ENCODE measurements around the gene ZNF331.
"Not testable (repeated sequence)": the region's sequence is repeated elsewhere in the genome, so short reads cannot be mapped to it uniquely, and the experiment has no call there.

DNA sequence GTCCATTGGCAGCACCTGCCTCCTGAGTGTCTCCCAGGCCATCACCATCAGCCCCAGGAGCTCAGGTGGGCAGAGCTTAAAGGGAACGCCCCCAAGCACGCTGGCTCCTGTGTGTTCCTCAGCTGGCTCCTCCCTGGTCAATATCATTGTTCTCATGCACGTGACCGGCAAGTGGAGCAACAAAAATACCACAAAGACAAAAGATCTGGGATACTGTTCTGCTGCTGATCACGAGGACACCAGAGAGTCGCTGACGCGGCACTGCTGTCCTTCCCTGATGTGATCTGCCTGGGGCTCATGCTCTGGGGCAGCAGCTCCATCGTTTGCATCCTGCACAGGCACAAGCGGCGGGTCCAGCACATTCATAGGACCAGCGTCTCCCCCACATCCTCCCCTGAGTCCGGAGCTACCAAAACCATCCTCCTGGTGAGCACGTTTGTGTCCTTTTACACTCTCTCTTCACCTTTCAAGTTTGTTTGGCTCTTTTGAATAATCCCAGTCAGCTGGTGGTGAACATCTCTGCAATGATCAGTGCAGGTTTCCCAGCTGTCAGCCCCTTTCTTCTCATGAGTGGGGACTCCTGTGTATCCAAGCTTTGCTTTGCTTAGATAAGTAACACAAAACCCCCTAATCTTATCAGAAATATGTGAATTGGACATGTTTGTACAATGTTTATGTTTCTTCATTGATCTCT lies 34.1 kb upstream of the ZNF331 start:
- TF ChIP-seq POLR2A (IDR thresholded peaks at IDR 0.05), result not testable (repeated sequence)
- TF ChIP-seq, protein P1, sequence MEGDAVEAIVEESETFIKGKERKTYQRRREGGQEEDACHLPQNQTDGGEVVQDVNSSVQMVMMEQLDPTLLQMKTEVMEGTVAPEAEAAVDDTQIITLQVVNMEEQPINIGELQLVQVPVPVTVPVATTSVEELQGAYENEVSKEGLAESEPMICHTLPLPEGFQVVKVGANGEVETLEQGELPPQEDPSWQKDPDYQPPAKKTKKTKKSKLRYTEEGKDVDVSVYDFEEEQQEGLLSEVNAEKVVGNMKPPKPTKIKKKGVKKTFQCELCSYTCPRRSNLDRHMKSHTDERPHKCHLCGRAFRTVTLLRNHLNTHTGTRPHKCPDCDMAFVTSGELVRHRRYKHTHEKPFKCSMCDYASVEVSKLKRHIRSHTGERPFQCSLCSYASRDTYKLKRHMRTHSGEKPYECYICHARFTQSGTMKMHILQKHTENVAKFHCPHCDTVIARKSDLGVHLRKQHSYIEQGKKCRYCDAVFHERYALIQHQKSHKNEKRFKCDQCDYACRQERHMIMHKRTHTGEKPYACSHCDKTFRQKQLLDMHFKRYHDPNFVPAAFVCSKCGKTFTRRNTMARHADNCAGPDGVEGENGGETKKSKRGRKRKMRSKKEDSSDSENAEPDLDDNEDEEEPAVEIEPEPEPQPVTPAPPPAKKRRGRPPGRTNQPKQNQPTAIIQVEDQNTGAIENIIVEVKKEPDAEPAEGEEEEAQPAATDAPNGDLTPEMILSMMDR (IDR thresholded peaks at IDR 0.05), result not testable (repeated sequence)
